IMR-90 (cell line): Measurements from ENCODE around the gene SUSD1. TPM values are rescaled to one million over a fixed set of nuclear protein-coding genes. Genes with fewer than 3 reads are reported as not detected.

Experiments
- ATAC-seq: fragments of 200-7000 bp; cut with Tn5 transposase; 2 replicates; pipeline ENCODE4 v1.9.1; 2020; ENCODE audit warnings: low read depth, mild to moderate bottlenecking, moderate library complexity
- BruUV-seq: library from RNA; stranded (reverse); fragments of 400-500 nt; replicated peaks from 2 replicates; lab custom pipeline; 2021; lab: Mats Ljungman, UMichigan
- CTCF ChIA-PET: fragments of 300-600 bp; formaldehyde crosslinking; extraction: SDS; loops from one replicate; lab custom pipeline; 2021; ENCODE audit warnings: antibody characterized with exemption; lab: Yijun Ruan, JAX
- POLR2A ChIA-PET: fragments of 300-600 bp; sonication (Branson Sonifier 250); formaldehyde crosslinking; loops from one replicate; lab custom pipeline; 2022; ENCODE audit warnings: antibody characterized with exemption; ENCODE audit not compliant: unreplicated experiment; lab: Charles Lee
- DNase-seq: peaks from one replicate; pipeline ENCODE4 v3.0.0; 2013
- H2AFZ ChIP-seq: replicated peaks from 2 replicates; pipeline ENCODE3; 2013; ENCODE audit warnings: low read length, mild to moderate bottlenecking; ENCODE audit not compliant: poor library complexity
- H2AK5ac ChIP-seq: 2 replicates; pipeline ENCODE4 v1.6.1; 2013; ENCODE audit warnings: low read depth, low read length, inconsistent platforms
- H2AK9ac ChIP-seq: replicated peaks from 2 replicates; pipeline ENCODE3; 2013; ENCODE audit warnings: mild to moderate bottlenecking, low read depth, low read length, moderate library complexity; ENCODE audit not compliant: poor library complexity
- H2BK120ac ChIP-seq: 2 replicates; pipeline ENCODE4 v1.6.1; 2013; ENCODE audit warnings: low read depth, low read length, inconsistent platforms
- H2BK15ac ChIP-seq: 3 replicates; pipeline ENCODE4 v1.6.1; 2013; ENCODE audit warnings: low read depth, low read length, inconsistent platforms
- H2BK20ac ChIP-seq: 2 replicates; pipeline ENCODE4 v1.6.1; 2013; ENCODE audit warnings: low read depth, mild to moderate bottlenecking, inconsistent platforms, low read length, moderate library complexity
- H2BK5ac ChIP-seq: 2 replicates; pipeline ENCODE4 v1.6.1; 2013; ENCODE audit warnings: mild to moderate bottlenecking, low read depth, low read length, inconsistent platforms; ENCODE audit not compliant: poor library complexity, severe bottlenecking
- H3K14ac ChIP-seq: replicated peaks from 2 replicates; pipeline ENCODE4 v1.6.1; 2013; ENCODE audit warnings: low read depth, low read length, inconsistent platforms
- H3K18ac ChIP-seq: 2 replicates; pipeline ENCODE4 v1.6.1; 2013; ENCODE audit warnings: low read depth, low read length, control low read depth
- H3K23ac ChIP-seq: 2 replicates; pipeline ENCODE4 v1.6.1; 2013; ENCODE audit warnings: low read depth, low read length, inconsistent platforms
- H3K27ac ChIP-seq: 2 replicates; pipeline ENCODE4 v1.5.1; 2013; ENCODE audit warnings: mild to moderate bottlenecking, control low read depth, low read length; ENCODE audit not compliant: insufficient read depth
- H3K27me3 ChIP-seq: 2 replicates; pipeline ENCODE4 v1.6.1; 2013; ENCODE audit warnings: low read length; ENCODE audit not compliant: control insufficient read depth, insufficient read depth
- H3K36me3 ChIP-seq: 2 replicates; pipeline ENCODE4 v1.6.1; 2013; ENCODE audit warnings: low read length, mixed read lengths; ENCODE audit not compliant: control insufficient read depth, insufficient read depth
- H3K4ac ChIP-seq: 2 replicates; pipeline ENCODE4 v1.6.1; 2013; ENCODE audit warnings: low read depth, low read length, inconsistent platforms
- H3K4me1 ChIP-seq: 2 replicates; pipeline ENCODE4 v1.6.1; 2013; ENCODE audit warnings: low read length, mixed read lengths; ENCODE audit not compliant: control insufficient read depth, insufficient read depth
- H3K4me2 ChIP-seq: 2 replicates; pipeline ENCODE4 v1.6.1; 2013; ENCODE audit warnings: low read depth, mild to moderate bottlenecking, control low read depth, low read length, moderate library complexity
- H3K4me3 ChIP-seq: 2 replicates; pipeline ENCODE4 v1.5.1; 2013; ENCODE audit warnings: low read depth, mild to moderate bottlenecking, control low read depth, low read length, moderate library complexity; ENCODE audit not compliant: insufficient read depth
- H3K56ac ChIP-seq: 2 replicates; pipeline ENCODE4 v1.6.1; 2013; ENCODE audit warnings: low read length, inconsistent platforms; ENCODE audit not compliant: insufficient read depth; ENCODE audit errors: extremely low read depth
- H3K79me1 ChIP-seq, 2 experiments: 2 replicates each; pipeline ENCODE4 v1.6.1; 2013; ENCODE audit warnings: low read length in 2 of 2, inconsistent platforms in 1 of 2, low read depth in 1 of 2
- H3K9ac ChIP-seq: 2 replicates; pipeline ENCODE4 v1.6.1; 2013; ENCODE audit warnings: low read depth, low read length, control low read depth
- H3K9me1 ChIP-seq: 2 replicates; pipeline ENCODE4 v1.6.1; 2013; ENCODE audit warnings: low read length, inconsistent platforms; ENCODE audit not compliant: insufficient read depth
- H3K9me3 ChIP-seq: 2 replicates; pipeline ENCODE4 v1.6.1; 2013; ENCODE audit warnings: low read length; ENCODE audit not compliant: control insufficient read depth, insufficient read depth
- H4K20me1 ChIP-seq: 2 replicates; pipeline ENCODE4 v1.6.1; 2013; ENCODE audit warnings: low read length, inconsistent platforms; ENCODE audit not compliant: insufficient read depth
- H4K5ac ChIP-seq: 2 replicates; pipeline ENCODE4 v1.6.1; 2013; ENCODE audit warnings: mild to moderate bottlenecking, low read depth, low read length, control low read depth
- H4K8ac ChIP-seq, 2 experiments: 2 replicates each; pipeline ENCODE4 v1.6.1; 2013; ENCODE audit warnings: low read depth in 2 of 2, low read length in 2 of 2, control low read depth in 1 of 2, inconsistent platforms in 1 of 2
- H4K91ac ChIP-seq: 2 replicates; pipeline ENCODE4 v1.6.1; 2013; ENCODE audit warnings: low read depth, low read length, inconsistent platforms; ENCODE audit not compliant: insufficient read depth
- BHLHE40 ChIP-seq: fragments of 150-350 bp; IDR thresholded peaks from 2 replicates; pipeline ENCODE4 v1.6.1; 2016; ENCODE audit warnings: mild to moderate bottlenecking, low read depth, low read length
- CEBPB ChIP-seq: IDR thresholded peaks from 2 replicates; pipeline ENCODE4 v1.6.1; 2012; ENCODE audit warnings: low read depth, low read length, improper control_type of control experiment
- FOS ChIP-seq: fragments of 150-350 bp; IDR thresholded peaks from 2 replicates; pipeline ENCODE4 v1.6.1; 2016; ENCODE audit warnings: low read depth, low read length
- MAZ ChIP-seq: IDR thresholded peaks from 2 replicates; pipeline ENCODE4 v1.6.1; 2012; ENCODE audit warnings: low read depth, mild to moderate bottlenecking, low read length, improper control_type of control experiment, moderate library complexity, borderline replicate concordance
- NFE2L2 ChIP-seq: fragments of 150-350 bp; IDR thresholded peaks from 2 replicates; pipeline ENCODE4 v1.6.1; 2016; ENCODE audit warnings: low read depth, mild to moderate bottlenecking, low read length
- POLR2A ChIP-seq: IDR thresholded peaks from 2 replicates; pipeline ENCODE4 v1.6.1; 2012; ENCODE audit warnings: mild to moderate bottlenecking, low read depth, low read length
- RCOR1 ChIP-seq: IDR thresholded peaks from 2 replicates; pipeline ENCODE4 v1.6.1; 2012; ENCODE audit warnings: mild to moderate bottlenecking, low read length, improper control_type of control experiment; ENCODE audit not compliant: insufficient replicate concordance
- RFX5 ChIP-seq: IDR thresholded peaks from 2 replicates; pipeline ENCODE4 v1.8.0; 2012; ENCODE audit warnings: low read depth, mild to moderate bottlenecking, low read length, moderate library complexity
- WGBS, 2 experiments: methylation state at CpG; one replicate each; pipeline versions ENCODE4 v1.1.5 to v1.1.7; 2013; ENCODE audit warnings: missing lambda C conversion rate in 2 of 2; ENCODE audit not compliant: insufficient read length in 1 of 2; ENCODE audit errors: extremely low coverage in 2 of 2; 5-methylcytosine and 5-hydroxymethylcytosine counted together
- dilution Hi-C: fragments of 300-500 bp; cut with HindIII; formaldehyde crosslinking; loops from one replicate; pipeline ENCODE4 v1.14.3; 2018; ENCODE audit warnings: low sequenced_read_pairs; ENCODE audit not compliant: unreplicated experiment
- in situ Hi-C: fragments of 300-500 bp; cut with MboI; formaldehyde crosslinking; loops from 3 replicates; pipeline ENCODE4 v1.14.3; 2019; ENCODE audit warnings: low sequenced_read_pairs, inconsistent platforms, mixed read lengths
- intact Hi-C: fragments of 100-400 bp; cut with micrococcal nuclease; formaldehyde crosslinking; loops from 2 replicates; pipeline ENCODE4 v1.10.0; 2022
- polyA plus RNA-seq, 3 experiments: library from polyadenylated mRNA; depleted of rRNA; stranded (reverse); fragments of >200 nt; gene quantifications; 2 replicates each; pipeline ENCODE4 v1.2.3, GENCODE V29; 2012; ENCODE audit warnings: low replicate concordance in 1 of 3
- total RNA-seq: library from RNA; depleted of rRNA; stranded (reverse); fragments of >200 nt; gene quantifications from 2 replicates; pipeline ENCODE4 v1.2.3, GENCODE V29; 2012

Gene SUSD1
- total and polyA plus RNA-seq, 2 of the 4 experiments (the other 2 are of a cell fraction): 4.0 to 4.7 TPM

DNA sequence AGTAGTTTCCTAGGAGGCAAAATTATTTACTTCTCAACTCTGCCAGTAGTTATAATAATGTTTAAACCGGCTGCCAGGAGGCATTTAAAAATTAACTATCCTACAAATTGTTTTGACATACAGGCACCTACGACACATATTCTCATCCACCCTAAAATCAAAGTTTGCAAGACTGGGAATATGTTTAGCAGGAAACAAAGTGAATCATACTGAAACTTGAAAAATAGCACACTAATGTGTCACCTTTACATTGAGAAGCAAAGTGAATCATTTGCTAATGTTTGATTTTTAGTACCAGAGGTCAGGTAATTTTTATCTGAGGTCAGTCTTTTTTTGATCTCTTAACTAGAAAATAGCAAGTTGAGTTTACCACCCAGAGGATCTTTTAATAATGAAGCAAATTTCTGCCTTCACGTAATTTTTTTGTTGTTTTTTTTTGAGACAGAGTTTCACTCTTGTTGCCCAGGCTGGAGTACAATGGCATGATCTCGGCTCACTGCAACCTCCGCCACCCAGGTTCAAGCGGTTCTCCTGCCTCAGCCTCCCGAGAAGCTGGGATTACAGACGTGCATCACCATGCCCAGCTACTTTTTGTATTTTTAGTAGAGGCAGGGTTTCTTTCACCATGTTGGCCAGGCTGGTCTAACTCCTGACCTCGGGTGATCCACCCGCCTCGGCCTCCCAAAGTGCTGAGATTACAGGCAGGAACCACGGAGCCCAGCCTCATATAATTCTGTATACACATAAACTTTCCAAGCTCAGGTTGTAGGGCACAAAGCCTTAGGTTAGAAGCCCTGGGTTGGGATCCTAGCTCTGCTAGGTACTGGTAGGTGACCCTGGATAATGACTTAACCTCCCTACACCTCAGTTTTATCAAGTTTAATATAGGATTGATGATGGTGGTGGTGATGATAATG is 154.2 kb downstream of the SUSD1 start:
- ATAC-seq (peak; percentile 63), DNase-seq (peak; percentile 83)
- Histone ChIP-seq H3K4me3 (no peak overlapping the region), H3K27me3 (no peaks in the 10 kb centered on the region), H2BK15ac (peak overlapping the region; percentile 28; the same call in 2 of the 3 replicates), H3K14ac (peak overlapping the region; percentile 22; the same call in 1 of the 2 replicates), H2AFZ (no peak overlapping the region), H4K5ac (peak overlapping the region; percentile 88; the same call in 1 of the 2 replicates), H3K56ac (no peak overlapping the region), H3K9me3 (no peaks in the 10 kb centered on the region), H3K79me1 (0 out of 4 replicates have a peak, but pooled peaks cover 0 to 2% of the 10 kb centered on the region in 2 experiments), H4K8ac (peak overlapping the region; percentile 41 to 78; a peak in 3 of 4 replicates), H3K4me2 (0 out of 2 replicates have a peak overlapping the region, but pooled peaks have one; percentile 47), H3K18ac (peak overlapping the region; percentile 50), H3K23ac (no peak overlapping the region), H2AK9ac (no peak overlapping the region), H2AK5ac (peak overlapping the region; percentile 58), H3K36me3 (no peaks in the 10 kb centered on the region), H3K9me1 (no peaks in the 10 kb centered on the region), H2BK5ac (peak overlapping the region; percentile 59), H4K91ac (peak overlapping the region; percentile 76), H3K4ac (peak overlapping the region; percentile 68; the same call in 1 of the 2 replicates), H3K9ac (no peak overlapping the region), H4K20me1 (no peaks in the 10 kb centered on the region), H2BK120ac (peak overlapping the region; percentile 71), H2BK20ac (peak overlapping the region; percentile 87), H3K27ac (no peak overlapping the region; the same call in 1 of the 2 replicates), H3K4me1 (peaks cover 6% of the 10 kb centered on the region)
- BruUV-seq: no TSS peak
- dilution Hi-C loops: no loop called here
- in situ Hi-C loops: no loop called here
- POLR2A ChIA-PET: no interaction called here
- CTCF ChIA-PET: interaction anchor here (1.3 to 1.5 kb wide), 2 partner anchors 8 to 12 kb away, joined by 4 to 6 read pairs; no protein-coding TSS in a partner anchor
- TF ChIP-seq RFX5 (no peak), RCOR1 (no peak), POLR2A (no peak), MAZ (no peak), FOS (peak; percentile 75), CEBPB (peak; percentile 28; the same call in 1 of the 2 replicates), NFE2L2 (no peak), BHLHE40 (peak; percentile 14; the same call in 1 of the 2 replicates)
- 67% methylated on average over 1 of the region's 12 CpGs; no CpG with 5 or more reads in 1 of the 2 experiments for WGBS, 2 experiments
- intact Hi-C loops: no loop called here
